Measurements from ENCODE around the gene CEP128. TPM values are rescaled to one million over a fixed set of nuclear protein-coding genes. Genes with fewer than 3 reads are reported as not detected.

Gene CEP128
- total RNA-seq, 4 donors from 2014 or later, result 3.8 to 12.0 (median 6.0) TPM

DNA sequence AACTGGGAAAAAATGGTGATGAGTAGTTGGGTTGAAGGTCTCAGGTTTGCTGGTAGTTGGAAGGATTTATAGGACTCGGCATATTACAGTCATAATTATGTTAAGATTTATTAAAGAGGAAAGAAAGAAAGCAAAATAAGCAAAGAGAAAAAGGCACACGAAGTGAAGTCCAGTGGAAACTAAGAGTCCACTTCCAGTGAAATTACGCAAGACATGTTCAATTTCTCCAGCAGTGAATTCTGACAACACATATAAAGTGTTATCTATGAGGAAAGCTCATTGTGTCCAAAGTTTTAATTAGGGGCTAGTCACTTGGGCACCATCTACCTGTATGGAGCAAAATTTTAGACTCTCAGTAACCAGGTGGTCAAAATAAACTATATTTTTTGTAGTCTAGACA, 143.3 kb downstream of the CEP128 start:
- 75 to 80% methylated on average over 3 of the region's 3 CpGs for WGBS, 2 donors (ENCODE audit: low coverage in 1 of 2)
- no peaks in the 10 kb centered on the region for H3K27me3 ChIP-seq
- no peak overlapping the region for H3K27ac ChIP-seq
- no peaks in the 10 kb centered on the region for H3K4me1 ChIP-seq
- peaks cover 0 to 9% (median 0%) of the 10 kb centered on the region in 3 donors for H3K9me3 ChIP-seq
- no peak for TF ChIP-seq POLR2AphosphoS5 (IDR thresholded peaks at IDR 0.05)
- TF ChIP-seq EP300 (IDR thresholded peaks at IDR 0.05), result no peak
- no peak for TF ChIP-seq POLR2A (IDR thresholded peaks at IDR 0.05)
- TF ChIP-seq, protein P1, sequence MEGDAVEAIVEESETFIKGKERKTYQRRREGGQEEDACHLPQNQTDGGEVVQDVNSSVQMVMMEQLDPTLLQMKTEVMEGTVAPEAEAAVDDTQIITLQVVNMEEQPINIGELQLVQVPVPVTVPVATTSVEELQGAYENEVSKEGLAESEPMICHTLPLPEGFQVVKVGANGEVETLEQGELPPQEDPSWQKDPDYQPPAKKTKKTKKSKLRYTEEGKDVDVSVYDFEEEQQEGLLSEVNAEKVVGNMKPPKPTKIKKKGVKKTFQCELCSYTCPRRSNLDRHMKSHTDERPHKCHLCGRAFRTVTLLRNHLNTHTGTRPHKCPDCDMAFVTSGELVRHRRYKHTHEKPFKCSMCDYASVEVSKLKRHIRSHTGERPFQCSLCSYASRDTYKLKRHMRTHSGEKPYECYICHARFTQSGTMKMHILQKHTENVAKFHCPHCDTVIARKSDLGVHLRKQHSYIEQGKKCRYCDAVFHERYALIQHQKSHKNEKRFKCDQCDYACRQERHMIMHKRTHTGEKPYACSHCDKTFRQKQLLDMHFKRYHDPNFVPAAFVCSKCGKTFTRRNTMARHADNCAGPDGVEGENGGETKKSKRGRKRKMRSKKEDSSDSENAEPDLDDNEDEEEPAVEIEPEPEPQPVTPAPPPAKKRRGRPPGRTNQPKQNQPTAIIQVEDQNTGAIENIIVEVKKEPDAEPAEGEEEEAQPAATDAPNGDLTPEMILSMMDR (IDR thresholded peaks at IDR 0.05), result no peak
- H3K4me3 ChIP-seq, result no peak overlapping the region
- ATAC-seq, result no peak
- no peaks in the 10 kb centered on the region for H3K36me3 ChIP-seq

DNA sequence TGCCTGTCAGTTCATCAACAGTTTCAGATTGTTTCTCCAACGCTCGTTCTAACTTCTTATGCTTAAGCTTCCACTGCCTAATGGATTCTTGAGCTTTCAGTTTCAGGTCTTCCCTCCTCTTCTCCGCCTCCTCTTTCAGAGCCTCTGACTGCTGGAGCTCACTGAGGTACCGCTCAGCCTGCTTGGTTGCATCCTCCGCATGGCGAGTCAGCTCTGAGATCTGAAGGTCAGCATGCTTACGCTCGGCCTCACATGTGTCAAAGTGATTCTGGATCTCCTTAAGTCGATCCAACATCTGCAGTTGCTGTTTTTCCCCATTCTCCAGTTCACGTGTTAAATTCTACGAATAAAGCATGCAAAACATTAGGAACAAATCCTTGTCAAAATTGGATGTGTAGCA, 148.8 kb downstream of the CEP128 start:
- TF ChIP-seq, protein P1 (IDR thresholded peaks at IDR 0.05), result no peak
- TF ChIP-seq POLR2A (IDR thresholded peaks at IDR 0.05) (no peak), POLR2AphosphoS5 (IDR thresholded peaks at IDR 0.05) (no peak), EP300 (IDR thresholded peaks at IDR 0.05) (no peak)
- no peak for ATAC-seq
- H3K4me3 ChIP-seq, result no peak overlapping the region
- no peaks in the 10 kb centered on the region for H3K9me3 ChIP-seq
- no peaks in the 10 kb centered on the region for H3K27me3 ChIP-seq
- no peak overlapping the region for H3K27ac ChIP-seq
- H3K4me1 ChIP-seq, result no peaks in the 10 kb centered on the region
- peaks cover 0 to 4% of the 10 kb centered on the region in 2 donors for H3K36me3 ChIP-seq
- WGBS, 2 donors (ENCODE audit: low coverage in 1 of 2), result 90 to 95% methylated on average over 9 to 11 of the region's 11 CpGs

- no peak for ATAC-seq
- Histone ChIP-seq H3K27me3 (no peaks in the 10 kb centered on the region), H3K4me1 (peaks cover 0 to 6% (median 0%) of the 10 kb centered on the region in 3 donors), H3K9me3 (no peaks in the 10 kb centered on the region), H3K27ac (no peak overlapping the region), H3K4me3 (no peak overlapping the region), H3K36me3 (peaks cover 0 to 4% of the 10 kb centered on the region in 2 donors)
- TF ChIP-seq EP300 (IDR thresholded peaks at IDR 0.05) (no peak), POLR2AphosphoS5 (IDR thresholded peaks at IDR 0.05) (no peak), POLR2A (IDR thresholded peaks at IDR 0.05) (no peak)
- TF ChIP-seq, protein P1 (IDR thresholded peaks at IDR 0.05), result no peak
- WGBS, 2 donors (ENCODE audit: low coverage in 1 of 2), result 33 to 47% methylated on average over 1 of the region's 1 CpG
Measured at GRCh38 chr14:80787876-80788275, 153.7 kb downstream of the CEP128 start.

GRCh38 chr14:80784820-80785219, 156.7 kb downstream of the CEP128 start:
- Histone ChIP-seq H3K4me3 (no peak overlapping the region), H3K27me3 (no peaks in the 10 kb centered on the region), H3K27ac (no peak overlapping the region), H3K4me1 (peaks cover 0 to 6% (median 0%) of the 10 kb centered on the region in 3 donors), H3K36me3 (no peaks in the 10 kb centered on the region), H3K9me3 (no peaks in the 10 kb centered on the region)
- peak; percentile 39 for ATAC-seq
- WGBS, 2 donors (ENCODE audit: low coverage in 1 of 2), result 51 to 60% methylated on average over 4 of the region's 4 CpGs
- TF ChIP-seq, protein P1 (IDR thresholded peaks at IDR 0.05), result peak in 3 of 4 experiments; percentile 27 to 54 (median 39)
- TF ChIP-seq POLR2AphosphoS5 (IDR thresholded peaks at IDR 0.05), result no peak

- no peaks in the 10 kb centered on the region for H3K36me3 ChIP-seq
- 100% methylated on average over 1 of the region's 1 CpG for WGBS, 2 donors (ENCODE audit: low coverage in 1 of 2)
- H3K27ac ChIP-seq, result no peak overlapping the region
- no peaks in the 10 kb centered on the region for H3K9me3 ChIP-seq
- H3K4me1 ChIP-seq, result peaks cover 0 to 6% (median 0%) of the 10 kb centered on the region in 3 donors
- no peaks in the 10 kb centered on the region for H3K27me3 ChIP-seq
- TF ChIP-seq POLR2AphosphoS5 (IDR thresholded peaks at IDR 0.05) (no peak), POLR2A (IDR thresholded peaks at IDR 0.05) (no peak), EP300 (IDR thresholded peaks at IDR 0.05) (no peak)
- TF ChIP-seq, protein P1 (IDR thresholded peaks at IDR 0.05), result no peak
- H3K4me3 ChIP-seq, result no peak overlapping the region
- ATAC-seq, result no peak
Measured at GRCh38 chr14:80781972-80782367, 159.6 kb downstream of the CEP128 start.

Data from gastroesophageal sphincter (tissue), 4 donors.